H1 (cell line): ENCODE results near the gene LTA4H. TPM values are rescaled to one million over a fixed set of nuclear protein-coding genes. Genes with fewer than 3 reads are reported as not detected.
A peak's percentile ranks its signal among the peaks of the same experiment; 100 is the strongest.

ENCODE experiments used
- CTCF ChIA-PET: fragments of 300-600 bp; sonication (Branson Sonifier 250); formaldehyde crosslinking; loops from one replicate; lab custom pipeline; 2021; ENCODE audit not compliant: partially characterized antibody; lab: Charles Lee
- POLR2A ChIA-PET: fragments of 300-600 bp; sonication (Branson Sonifier 250); formaldehyde crosslinking; loops from one replicate; lab custom pipeline; 2021; ENCODE audit warnings: inconsistent platforms; ENCODE audit not compliant: partially characterized antibody; lab: Charles Lee
- DNase-seq, 2 experiments: peaks; one replicate each; pipeline versions ENCODE4 v3.0.0 to v3.0.0-alpha.2; 2010 to 2022; ENCODE audit warnings: low spot score in 2 of 2, low read depth in 1 of 2, mixed read lengths in 1 of 2
- FAIRE-seq: peaks from 2 replicates; lab custom pipeline; 2011; peaks lifted over from hg19 to GRCh38; lab: Jason Lieb, UNC
- H2AFZ ChIP-seq: 2 replicates; pipeline ENCODE4 v1.8.1; 2012; ENCODE audit warnings: low read length, inconsistent platforms
- H2AK5ac ChIP-seq: 2 replicates; pipeline ENCODE4 v1.6.1; 2013; ENCODE audit warnings: low read depth, low read length
- H2BK120ac ChIP-seq: replicated peaks from 2 replicates; pipeline ENCODE3; 2013; ENCODE audit warnings: low read depth, low read length, inconsistent platforms
- H2BK12ac ChIP-seq: 2 replicates; pipeline ENCODE4 v1.6.1; 2013; ENCODE audit warnings: low read depth, low read length
- H2BK15ac ChIP-seq: 2 replicates; pipeline ENCODE4 v1.6.1; 2013; ENCODE audit warnings: low read length
- H2BK20ac ChIP-seq: 2 replicates; pipeline ENCODE4 v1.6.1; 2013; ENCODE audit warnings: low read length
- H2BK5ac ChIP-seq: 2 replicates; pipeline ENCODE4 v1.6.1; 2013; ENCODE audit warnings: low read depth, low read length
- H3K14ac ChIP-seq: 2 replicates; pipeline ENCODE4 v1.6.1; 2013; ENCODE audit warnings: inconsistent platforms; ENCODE audit not compliant: insufficient read length
- H3K18ac ChIP-seq: 2 replicates; pipeline ENCODE4 v1.6.1; 2013; ENCODE audit warnings: low read length; ENCODE audit errors: extremely low read depth
- H3K23ac ChIP-seq: 2 replicates; pipeline ENCODE4 v1.6.1; 2013; ENCODE audit warnings: inconsistent platforms; ENCODE audit not compliant: insufficient read length
- H3K23me2 ChIP-seq: 2 replicates; pipeline ENCODE4 v1.6.1; 2013; ENCODE audit warnings: low read depth, low read length
- H3K27ac ChIP-seq: 2 replicates; pipeline ENCODE4 v1.6.1; 2011; ENCODE audit warnings: low read depth, low read length, inconsistent platforms
- H3K27me3 ChIP-seq, 4 experiments: replicated peaks in 1 of 4; 1 replicate in 1 of 4; 2 replicates in 3 of 4; pipeline versions ENCODE4 v1.6.1 to v1.8.1; 2011 to 2013; ENCODE audit warnings: low read length in 3 of 4, mild to moderate bottlenecking in 3 of 4, inconsistent platforms in 2 of 4, mixed read lengths in 2 of 4, moderate library complexity in 1 of 4; ENCODE audit not compliant: control insufficient read depth in 3 of 4, insufficient read depth in 3 of 4; ENCODE audit errors: extremely low read depth in 1 of 4
- H3K36me3 ChIP-seq, 4 experiments: 2 replicates each; pipeline versions ENCODE4 v1.6.1 to v1.8.1; 2011 to 2013; ENCODE audit warnings: mild to moderate bottlenecking in 4 of 4, low read length in 3 of 4, moderate library complexity in 2 of 4, control low read depth in 1 of 4, inconsistent platforms in 1 of 4; ENCODE audit not compliant: insufficient read depth in 4 of 4, control insufficient read depth in 2 of 4
- H3K4ac ChIP-seq: replicated peaks from 2 replicates; pipeline ENCODE3; 2013; ENCODE audit warnings: low read length, low read depth, mixed read lengths, inconsistent platforms; ENCODE audit not compliant: insufficient read length
- H3K4me1 ChIP-seq, 4 experiments: replicated peaks in 1 of 4; 1 replicate in 1 of 4; 2 replicates in 3 of 4; pipeline versions ENCODE4 v1.6.1 to v1.8.1; 2011 to 2013; ENCODE audit warnings: low read length in 3 of 4, inconsistent platforms in 2 of 4, mixed read lengths in 1 of 4; ENCODE audit not compliant: insufficient read depth in 4 of 4, control insufficient read depth in 3 of 4
- H3K4me2 ChIP-seq, 2 experiments: 2 replicates each; pipeline versions ENCODE4 v1.6.1 to v1.8.1; 2011 to 2013; ENCODE audit warnings: low read depth in 2 of 2, low read length in 2 of 2, control low read depth in 1 of 2, inconsistent platforms in 1 of 2, mild to moderate bottlenecking in 1 of 2; ENCODE audit not compliant: insufficient read depth in 1 of 2
- H3K4me3 ChIP-seq, 4 experiments: fragments of 200-600, 300-600 bp in 1 of 4; sonication (generic), shearing (Covaris generic), sonication (Bioruptor Twin) in 1 of 4; 2 replicates each; pipeline versions ENCODE4 v1.5.1 to v1.8.1; 2011 to 2016; ENCODE audit warnings: low read length in 4 of 4, low read depth in 3 of 4, control low read depth in 2 of 4, inconsistent platforms in 2 of 4, mild to moderate bottlenecking in 2 of 4, mixed read lengths in 1 of 4, moderate library complexity in 1 of 4; ENCODE audit not compliant: insufficient read depth in 2 of 4; ENCODE audit errors: extremely low read depth in 1 of 4
- H3K56ac ChIP-seq: replicated peaks from 2 replicates; pipeline ENCODE3; 2013; ENCODE audit warnings: low read depth, mild to moderate bottlenecking, mixed read lengths, low read length, inconsistent platforms; ENCODE audit not compliant: insufficient read length
- H3K79me1 ChIP-seq: 2 replicates; pipeline ENCODE4 v1.6.1; 2013; ENCODE audit warnings: low read depth, low read length, control low read depth
- H3K79me2 ChIP-seq, 2 experiments: 2 replicates each; pipeline versions ENCODE4 v1.6.1 to v1.8.1; 2012 to 2013; ENCODE audit warnings: low read length in 2 of 2, mild to moderate bottlenecking in 2 of 2, inconsistent platforms in 1 of 2; ENCODE audit not compliant: insufficient read depth in 2 of 2, control insufficient read depth in 1 of 2
- H3K9ac ChIP-seq, 4 experiments: replicated peaks in 1 of 4; 1 replicate in 1 of 4; 2 replicates in 3 of 4; pipeline versions ENCODE4 v1.6.1 to v1.8.1; 2011 to 2013; ENCODE audit warnings: low read depth in 3 of 4, low read length in 3 of 4, control low read depth in 2 of 4, mild to moderate bottlenecking in 2 of 4, moderate library complexity in 2 of 4, inconsistent platforms in 1 of 4; ENCODE audit errors: extremely low read depth in 1 of 4
- H3K9me3 ChIP-seq, 2 experiments: 2 replicates each; pipeline versions ENCODE4 v1.6.1 to v1.8.1; 2012 to 2013; ENCODE audit warnings: mild to moderate bottlenecking in 2 of 2, moderate library complexity in 2 of 2, control low read depth in 1 of 2, inconsistent platforms in 1 of 2, low read depth in 1 of 2, low read length in 1 of 2, mixed read lengths in 1 of 2; ENCODE audit not compliant: insufficient read depth in 2 of 2
- H4K20me1 ChIP-seq, 2 experiments: replicated peaks in 1 of 2; 2 replicates each; pipeline versions ENCODE3 to v1.8.1; 2011 to 2013; ENCODE audit warnings: inconsistent platforms in 2 of 2, low read length in 2 of 2, mild to moderate bottlenecking in 1 of 2; ENCODE audit not compliant: insufficient read depth in 2 of 2, control insufficient read depth in 1 of 2
- H4K5ac ChIP-seq: 2 replicates; pipeline ENCODE4 v1.6.1; 2013; ENCODE audit warnings: low read length, low read depth, mixed read lengths, inconsistent platforms; ENCODE audit not compliant: insufficient read length
- H4K8ac ChIP-seq: 2 replicates; pipeline ENCODE4 v1.8.0; 2013; ENCODE audit warnings: mild to moderate bottlenecking, moderate library complexity, low read length, inconsistent platforms; ENCODE audit not compliant: insufficient read depth; ENCODE audit errors: extremely low read depth
- H4K91ac ChIP-seq: replicated peaks from 2 replicates; pipeline ENCODE3; 2013; ENCODE audit warnings: low read length, mixed read lengths, inconsistent platforms; ENCODE audit not compliant: insufficient read length
- E2F6 ChIP-seq: IDR thresholded peaks from 2 replicates; pipeline ENCODE4 v1.6.1; 2012; ENCODE audit warnings: inconsistent platforms
- POLR2AphosphoS5 ChIP-seq: IDR thresholded peaks from 2 replicates; pipeline ENCODE4 v1.6.1; 2011; ENCODE audit warnings: low read depth, low read length
- RAD21 ChIP-seq, 2 experiments: IDR thresholded peaks in 1 of 2; conservative IDR thresholded peaks in 1 of 2; 2 replicates each; pipeline ENCODE4 v1.6.1; 2011; ENCODE audit warnings: low read depth in 2 of 2, low read length in 2 of 2, improper control_type of control experiment in 1 of 2, inconsistent platforms in 1 of 2, mild to moderate bottlenecking in 1 of 2, moderate library complexity in 1 of 2
- SRF ChIP-seq: IDR thresholded peaks from 2 replicates; pipeline ENCODE4 v1.6.1; 2011; ENCODE audit warnings: mild to moderate bottlenecking, low read depth, low read length, moderate library complexity
- WGBS, 2 experiments: shearing (Covaris generic) in 1 of 2; methylation state at CpG; one replicate each; pipeline versions ENCODE4 v1.1.6 to v1.1.7; 2013 to 2015; ENCODE audit warnings: low lambda C conversion rate in 2 of 2, mixed read lengths in 2 of 2, inconsistent platforms in 1 of 2, low coverage in 1 of 2, missing lambda C conversion rate in 1 of 2; ENCODE audit not compliant: insufficient replicate concordance in 2 of 2, insufficient coverage in 1 of 2, insufficient read length in 1 of 2; ENCODE audit errors: extremely low coverage in 1 of 2, missing lambda C conversion rate in 1 of 2; 5-methylcytosine and 5-hydroxymethylcytosine counted together
- polyA plus RNA-seq, 7 experiments: library from polyadenylated mRNA; depleted of rRNA in 3 of 7; stranded (reverse) in 5 of 7; unstranded in 2 of 7; fragments of >200 nt in 5 of 7; fragments of 200-250 nt in 2 of 7; gene quantifications; 1 replicate in 5 of 7; 2 replicates in 1 of 7; 4 replicates in 1 of 7; pipeline versions ENCODE4 v1.2.1 to v1.2.3, GENCODE V29; 2011 to 2013; ENCODE audit warnings: missing spikeins in 2 of 7, mixed read lengths in 2 of 7
- total RNA-seq: library from RNA; stranded (reverse); fragmentation: NEBNext Ultra II Directional; extraction: Animal tissue kit (Norgen Biotek cat#: 25700); gene quantifications from 2 replicates; pipeline ENCODE4 v1.2.1, GENCODE V29; 2021

Gene LTA4H
- total and polyA plus RNA-seq, 2 of the 8 experiments (the other 6 are each of a cell fraction or from before 2014, with no cell fraction given), result 106 to 167 TPM

- Histone ChIP-seq H3K27me3 (no peaks in the 10 kb centered on the region), H2BK120ac (no peak overlapping the region), H3K79me2 (no peaks in the 10 kb centered on the region), H3K23ac (no peak overlapping the region), H3K79me1 (no peaks in the 10 kb centered on the region), H3K4me3 (no peak overlapping the region), H3K4ac (no peak overlapping the region), H3K56ac (no peak overlapping the region), H4K20me1 (no peaks in the 10 kb centered on the region), H2AK5ac (no peak overlapping the region), H3K23me2 (no peaks in the 10 kb centered on the region), H4K8ac (no peak overlapping the region), H3K9ac (no peak overlapping the region), H2AFZ (no peak overlapping the region), H4K5ac (no peak overlapping the region), H2BK12ac (no peak overlapping the region), H3K14ac (no peak overlapping the region), H3K18ac (no peak overlapping the region), H3K4me1 (peaks cover 0 to 8% (median 4%) of the 10 kb centered on the region in 4 experiments; a peak in 5 of 7 replicates), H3K4me2 (no peak overlapping the region), H2BK20ac (no peak overlapping the region), H3K9me3 (no peaks in the 10 kb centered on the region; a peak in 1 of 4 replicates), H2BK15ac (no peak overlapping the region), H4K91ac (no peak overlapping the region), H3K27ac (no peak overlapping the region), H2BK5ac (no peak overlapping the region), H3K36me3 (no peaks in the 10 kb centered on the region)
- no peak for TF ChIP-seq RAD21 (IDR thresholded peaks at IDR 0.05 in 1 of 2, conservative IDR thresholded peaks at IDR 0.05 in 1 of 2; ENCODE audit: low read depth in 2 of 2, low read length in 2 of 2)
- TF ChIP-seq SRF, result no peak
- no peak for TF ChIP-seq POLR2AphosphoS5
- no peak for TF ChIP-seq E2F6
- POLR2A ChIA-PET, result interaction anchor here (0.9 kb wide), 2 partner anchors 24 to 81 kb away, joined by 3 read pairs; partner anchors contain the start of genes AMDHD1 and CCDC38
- CTCF ChIA-PET, result interaction anchor here (0.7 to 17.8 kb wide), 6 partner anchors 11 to 342 kb away, joined by 3 to 149 read pairs (median 8); partner anchors contain the start of gene HAL
- DNase-seq (no peak), FAIRE-seq (peak; percentile 28)
- 87% methylated on average over 7 of the region's 7 CpGs; no CpG with 5 or more reads in 1 of the 2 experiments for WGBS, 2 experiments
Measured at GRCh38 chr12:95966287-95966870, 69.0 kb downstream of the LTA4H start.
